BE2C (cell line): Measurements from ENCODE around the gene HOXA7.

Experiments
- DNase-seq: peaks from one replicate; pipeline ENCODE4 v3.0.0-alpha.2; 2020
- H3K27me3 ChIP-seq: fragments of 250-450 bp; sonication (Bioruptor Pico); 2 replicates; pipeline ENCODE4 v1.5.1; 2020; ENCODE audit warnings: mild to moderate bottlenecking
- H3K36me3 ChIP-seq: fragments of 250-450 bp; sonication (Bioruptor Pico); 2 replicates; pipeline ENCODE4 v1.5.1; 2020; ENCODE audit warnings: mild to moderate bottlenecking
- H3K4me1 ChIP-seq: fragments of 250-450 bp; sonication (Bioruptor Pico); 2 replicates; pipeline ENCODE4 v1.5.1; 2020
- H3K4me3 ChIP-seq: 2 replicates; pipeline ENCODE4 v1.5.1; 2011; ENCODE audit warnings: low read depth, low read length
- H3K9me3 ChIP-seq: fragments of 250-450 bp; sonication (Bioruptor Pico); 2 replicates; pipeline ENCODE4 v1.5.1; 2020
- CTCF ChIP-seq: IDR thresholded peaks from 2 replicates; pipeline ENCODE4 v1.5.1; 2012; ENCODE audit warnings: mild to moderate bottlenecking, low read depth, low read length

The HOXA7 gene

DNA sequence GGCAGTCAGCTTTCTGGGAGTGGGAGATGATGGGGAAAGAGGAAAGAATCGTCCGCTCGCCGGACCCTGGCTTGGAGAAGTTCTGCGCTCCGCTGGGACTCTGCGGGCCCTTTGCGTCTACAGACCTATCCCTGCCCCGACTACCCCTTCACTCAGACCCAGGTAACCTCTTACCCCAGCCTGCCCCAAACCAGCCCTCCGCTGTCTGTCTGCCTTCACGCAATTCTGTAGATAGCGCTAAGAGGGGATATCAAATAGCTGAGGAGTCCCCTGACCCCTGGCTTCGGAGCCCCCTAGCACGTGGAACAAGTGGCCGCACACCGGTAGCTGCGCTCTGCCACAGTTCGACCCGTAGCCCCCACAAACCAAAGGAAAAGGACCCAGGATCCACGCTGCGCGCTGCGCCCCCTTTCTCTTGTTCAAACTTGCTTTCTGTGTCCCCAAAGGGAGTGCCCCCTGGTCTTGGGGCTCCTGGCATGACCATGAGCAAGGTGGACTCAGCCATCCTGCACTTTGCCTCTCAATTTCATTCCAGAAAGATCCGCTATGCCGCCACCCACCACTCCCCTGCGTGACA is 32.9 kb downstream of the HOXA7 start:
- H3K4me1 ChIP-seq = no peaks in the 10 kb centered on the region
- no peaks in the 10 kb centered on the region for H3K36me3 ChIP-seq
- H3K9me3 ChIP-seq = no peaks in the 10 kb centered on the region
- DNase-seq = no peak
- no peak for TF ChIP-seq CTCF
- H3K27me3 ChIP-seq = peaks cover 100% of the 10 kb centered on the region
- no peak overlapping the region for H3K4me3 ChIP-seq

GRCh38 chr7:27123007-27123476 is 33.4 kb downstream of the HOXA7 start:
- H3K27me3 ChIP-seq = peaks cover 100% of the 10 kb centered on the region
- no peaks in the 10 kb centered on the region for H3K9me3 ChIP-seq
- no peak overlapping the region for H3K4me3 ChIP-seq
- H3K36me3 ChIP-seq = no peaks in the 10 kb centered on the region
- TF ChIP-seq CTCF = no peak
- H3K4me1 ChIP-seq = no peaks in the 10 kb centered on the region
- DNase-seq = no peak

DNA sequence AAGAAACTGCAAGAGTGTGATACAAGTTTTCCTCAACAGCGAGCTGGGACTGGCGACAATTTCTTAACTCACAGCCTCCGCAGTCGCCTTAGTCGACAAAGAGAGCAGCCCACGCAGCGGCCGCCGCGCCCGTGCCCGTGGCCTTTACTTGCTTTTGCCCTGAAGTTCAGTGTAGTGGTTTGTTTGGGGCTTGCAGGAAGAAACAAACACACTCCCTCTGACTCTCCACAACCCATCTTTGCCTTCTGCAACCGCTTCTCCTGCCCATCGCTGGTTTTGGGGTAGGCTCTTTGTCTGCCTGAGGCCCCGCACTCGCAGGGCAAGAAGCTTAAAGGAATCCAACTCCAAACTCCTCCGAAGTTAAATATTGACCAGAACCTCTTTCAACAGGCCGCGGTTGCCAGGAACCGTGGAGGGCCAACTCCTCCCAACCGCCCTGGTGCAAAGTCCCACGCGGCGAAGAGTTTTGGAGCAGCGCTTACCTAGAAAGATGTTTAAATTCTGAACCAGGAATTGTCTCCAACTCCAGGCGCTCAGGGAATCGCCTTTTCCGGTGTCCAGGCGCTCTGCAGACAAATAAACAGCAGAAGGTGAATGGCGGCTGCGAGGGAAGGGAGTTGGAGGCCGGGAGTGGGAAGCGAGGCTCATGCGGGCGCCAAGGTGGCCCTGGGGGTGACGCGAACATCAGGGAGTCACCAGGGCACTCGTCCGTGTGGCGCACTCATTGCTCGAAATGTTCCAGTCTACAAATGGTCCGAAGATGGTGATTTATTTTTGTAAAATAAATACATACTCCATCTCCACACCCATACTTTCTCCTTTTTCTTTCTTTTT is 34.2 kb downstream of the HOXA7 start:
- Histone ChIP-seq H3K9me3 (no peaks in the 10 kb centered on the region), H3K4me1 (no peaks in the 10 kb centered on the region), H3K27me3 (peaks cover 100% of the 10 kb centered on the region), H3K4me3 (no peak overlapping the region), H3K36me3 (no peaks in the 10 kb centered on the region)
- TF ChIP-seq CTCF = no peak
- DNase-seq = no peak

GRCh38 chr7:27121684-27122076 is 34.8 kb downstream of the HOXA7 start:
- H3K36me3 ChIP-seq = no peaks in the 10 kb centered on the region
- no peak for TF ChIP-seq CTCF
- DNase-seq = no peak
- no peaks in the 10 kb centered on the region for H3K9me3 ChIP-seq
- peaks cover 100% of the 10 kb centered on the region for H3K27me3 ChIP-seq
- H3K4me3 ChIP-seq = no peak overlapping the region
- H3K4me1 ChIP-seq = no peaks in the 10 kb centered on the region

GRCh38 chr7:27119412-27119911 is 37.0 kb downstream of the HOXA7 start:
- peaks cover 98% of the 10 kb centered on the region for H3K27me3 ChIP-seq
- no peak overlapping the region for H3K4me3 ChIP-seq
- no peak for TF ChIP-seq CTCF
- DNase-seq = no peak
- H3K4me1 ChIP-seq = no peaks in the 10 kb centered on the region
- H3K9me3 ChIP-seq = no peaks in the 10 kb centered on the region
- no peaks in the 10 kb centered on the region for H3K36me3 ChIP-seq

DNA sequence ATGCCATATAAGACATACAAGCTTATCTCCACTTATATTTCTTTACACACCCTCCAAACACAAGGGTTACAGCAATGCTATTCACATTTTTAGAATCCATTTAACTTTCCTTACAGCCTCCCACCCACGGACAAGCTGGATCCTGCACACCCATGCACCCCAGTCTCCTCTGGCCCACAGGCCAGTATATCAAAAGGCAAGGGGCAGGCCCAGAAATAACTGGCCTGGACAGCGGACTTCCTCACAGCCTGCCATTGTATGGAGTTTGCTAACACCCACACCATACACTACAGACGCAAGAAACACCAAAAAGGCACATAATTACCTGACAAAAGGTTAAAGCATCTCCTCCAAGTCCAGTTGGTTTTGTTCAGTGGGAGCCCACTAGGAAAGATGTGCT is 37.9 kb downstream of the HOXA7 start:
- H3K4me1 ChIP-seq = no peaks in the 10 kb centered on the region

More for the DNA sequence above, 37.9 kb downstream of the HOXA7 start:
- no peaks in the 10 kb centered on the region for H3K36me3 ChIP-seq
- H3K4me3 ChIP-seq = no peak overlapping the region
- no peak for DNase-seq
- H3K9me3 ChIP-seq = no peaks in the 10 kb centered on the region
- no peak for TF ChIP-seq CTCF
- peaks cover 95% of the 10 kb centered on the region for H3K27me3 ChIP-seq
